Measurements from ENCODE around the gene PPEF1. TPM values are rescaled to one million over a fixed set of nuclear protein-coding genes. Genes with fewer than 3 reads are reported as not detected.

The PPEF1 gene
- total and polyA plus RNA-seq, 9 of the 15 experiments (the other 6 are each of a cell fraction or from before 2014, with no cell fraction given) = not detected

DNA sequence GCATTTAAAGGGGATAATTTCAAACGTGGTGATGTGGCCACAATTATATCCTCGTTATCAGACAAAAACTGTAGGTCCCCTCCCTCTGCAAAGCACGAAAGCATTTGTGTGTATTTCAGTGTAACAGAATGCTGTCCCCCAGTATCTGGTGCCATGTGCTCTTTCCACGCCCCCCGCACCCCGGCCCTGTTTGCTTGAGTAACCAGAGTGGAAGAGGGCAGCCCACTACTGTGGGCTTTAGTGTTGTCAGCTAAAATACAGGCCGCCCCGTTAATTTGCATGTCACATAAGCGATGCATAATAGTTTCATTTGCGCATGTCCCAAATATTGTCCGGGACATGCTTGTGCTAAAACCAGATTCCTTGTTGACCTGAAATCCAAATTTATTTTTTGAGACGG is 166.4 kb downstream of the PPEF1 start:
- no peak for ATAC-seq
- Histone ChIP-seq H3K27ac (ENCODE audit: extremely low read depth, low read depth, low read length) (no peak overlapping the region), H3K4me1 (replicated peaks in 1 of 2; ENCODE audit: control insufficient read depth in 2 of 2, insufficient read depth in 2 of 2, low read length in 2 of 2) (peaks cover 0 to 5% of the 10 kb centered on the region in 2 experiments; a peak in 2 of 5 replicates), H3K9ac (ENCODE audit: insufficient read depth in 1 of 2, low read depth in 2 of 2, low read length in 2 of 2) (no peak overlapping the region), H3K4me3 (no peak overlapping the region), H2AFZ (ENCODE audit: low read depth, low read length) (no peak overlapping the region), H3K27me3 (ENCODE audit: control insufficient read depth in 2 of 2, insufficient read depth in 2 of 2, low read length in 2 of 2) (peaks cover 11 to 43% of the 10 kb centered on the region in 2 experiments), H3K36me3 (ENCODE audit: control insufficient read depth, insufficient read depth, low read length) (no peaks in the 10 kb centered on the region), H3K9me1 (ENCODE audit: control insufficient read depth, insufficient read depth, low read length) (no peaks in the 10 kb centered on the region), H4K20me1 (replicated peaks; ENCODE audit: control insufficient read depth, insufficient read depth, low read length) (0 out of 2 replicates have a peak, but pooled peaks cover 4% of the 10 kb centered on the region), H3K4me2 (ENCODE audit: insufficient read depth, low read length) (no peak overlapping the region), H3K9me3 (replicated peaks; ENCODE audit: control insufficient read depth, insufficient read depth, low read depth, low read length) (no peaks in the 10 kb centered on the region), H3K79me2 (ENCODE audit: control insufficient read depth, insufficient read depth, low read length) (no peaks in the 10 kb centered on the region)
- 15% methylated on average over 4 of the region's 12 CpGs for WGBS (ENCODE audit: insufficient coverage, low coverage, missing lambda C conversion rate)
- FAIRE-seq = no peak
- in situ Hi-C loops (cut with MboI) = no loop called here
- no peak for DNase-seq (ENCODE audit: extremely low read depth in 1 of 4, low spot score in 3 of 4)
- CTCF ChIA-PET (ENCODE audit: low intra/inter-chr PET ratio) = no interaction called here
- intact Hi-C loops (cut with micrococcal nuclease) = no loop called here
- no TSS peak for BruUV-seq (replicated peaks)
- POLR2A ChIA-PET = no interaction called here
- TF ChIP-seq, protein P1, sequence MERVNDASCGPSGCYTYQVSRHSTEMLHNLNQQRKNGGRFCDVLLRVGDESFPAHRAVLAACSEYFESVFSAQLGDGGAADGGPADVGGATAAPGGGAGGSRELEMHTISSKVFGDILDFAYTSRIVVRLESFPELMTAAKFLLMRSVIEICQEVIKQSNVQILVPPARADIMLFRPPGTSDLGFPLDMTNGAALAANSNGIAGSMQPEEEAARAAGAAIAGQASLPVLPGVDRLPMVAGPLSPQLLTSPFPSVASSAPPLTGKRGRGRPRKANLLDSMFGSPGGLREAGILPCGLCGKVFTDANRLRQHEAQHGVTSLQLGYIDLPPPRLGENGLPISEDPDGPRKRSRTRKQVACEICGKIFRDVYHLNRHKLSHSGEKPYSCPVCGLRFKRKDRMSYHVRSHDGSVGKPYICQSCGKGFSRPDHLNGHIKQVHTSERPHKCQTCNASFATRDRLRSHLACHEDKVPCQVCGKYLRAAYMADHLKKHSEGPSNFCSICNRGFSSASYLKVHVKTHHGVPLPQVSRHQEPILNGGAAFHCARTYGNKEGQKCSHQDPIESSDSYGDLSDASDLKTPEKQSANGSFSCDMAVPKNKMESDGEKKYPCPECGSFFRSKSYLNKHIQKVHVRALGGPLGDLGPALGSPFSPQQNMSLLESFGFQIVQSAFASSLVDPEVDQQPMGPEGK (CRISPR knock-in tag; IDR thresholded peaks at IDR 0.05; ENCODE audit: borderline replicate concordance) = no peak
- TF ChIP-seq NCOA1 (IDR thresholded peaks at IDR 0.05; ENCODE audit: low read depth) (no peak), ZNF165 (CRISPR knock-in tag; IDR thresholded peaks at IDR 0.05; ENCODE audit: borderline replicate concordance) (no peak), ARID1B (IDR thresholded peaks at IDR 0.05) (no peak), PHF8 (IDR thresholded peaks at IDR 0.05; ENCODE audit: borderline replicate concordance, low read length) (no peak), RAD21 (CRISPR knock-in tag; conservative IDR thresholded peaks at IDR 0.05 in 1 of 2, IDR thresholded peaks at IDR 0.05 in 1 of 2) (no peak), BDP1 (IDR thresholded peaks at IDR 0.05; ENCODE audit: insufficient read depth, insufficient read length) (no peak), RBM25 (IDR thresholded peaks at IDR 0.05; ENCODE audit: low read depth, low read length, severe bottlenecking) (no peak), TCF7L2 (IDR thresholded peaks at IDR 0.05; ENCODE audit: low read depth, low read length) (no peak), EWSR1 (IDR thresholded peaks at IDR 0.05; ENCODE audit: borderline replicate concordance, low read depth, partially characterized antibody) (no peak), ZFP91 (CRISPR knock-in tag; IDR thresholded peaks at IDR 0.05) (no peak)
- TF ChIP-seq, protein P2, sequence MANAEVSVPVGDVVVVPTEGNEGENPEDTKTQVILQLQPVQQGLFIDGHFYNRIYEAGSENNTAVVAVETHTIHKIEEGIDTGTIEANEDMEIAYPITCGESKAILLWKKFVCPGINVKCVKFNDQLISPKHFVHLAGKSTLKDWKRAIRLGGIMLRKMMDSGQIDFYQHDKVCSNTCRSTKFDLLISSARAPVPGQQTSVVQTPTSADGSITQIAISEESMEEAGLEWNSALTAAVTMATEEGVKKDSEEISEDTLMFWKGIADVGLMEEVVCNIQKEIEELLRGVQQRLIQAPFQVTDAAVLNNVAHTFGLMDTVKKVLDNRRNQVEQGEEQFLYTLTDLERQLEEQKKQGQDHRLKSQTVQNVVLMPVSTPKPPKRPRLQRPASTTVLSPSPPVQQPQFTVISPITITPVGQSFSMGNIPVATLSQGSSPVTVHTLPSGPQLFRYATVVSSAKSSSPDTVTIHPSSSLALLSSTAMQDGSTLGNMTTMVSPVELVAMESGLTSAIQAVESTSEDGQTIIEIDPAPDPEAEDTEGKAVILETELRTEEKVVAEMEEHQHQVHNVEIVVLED (CRISPR knock-in tag; IDR thresholded peaks at IDR 0.05) = no peak
- TF ChIP-seq, protein P3, sequence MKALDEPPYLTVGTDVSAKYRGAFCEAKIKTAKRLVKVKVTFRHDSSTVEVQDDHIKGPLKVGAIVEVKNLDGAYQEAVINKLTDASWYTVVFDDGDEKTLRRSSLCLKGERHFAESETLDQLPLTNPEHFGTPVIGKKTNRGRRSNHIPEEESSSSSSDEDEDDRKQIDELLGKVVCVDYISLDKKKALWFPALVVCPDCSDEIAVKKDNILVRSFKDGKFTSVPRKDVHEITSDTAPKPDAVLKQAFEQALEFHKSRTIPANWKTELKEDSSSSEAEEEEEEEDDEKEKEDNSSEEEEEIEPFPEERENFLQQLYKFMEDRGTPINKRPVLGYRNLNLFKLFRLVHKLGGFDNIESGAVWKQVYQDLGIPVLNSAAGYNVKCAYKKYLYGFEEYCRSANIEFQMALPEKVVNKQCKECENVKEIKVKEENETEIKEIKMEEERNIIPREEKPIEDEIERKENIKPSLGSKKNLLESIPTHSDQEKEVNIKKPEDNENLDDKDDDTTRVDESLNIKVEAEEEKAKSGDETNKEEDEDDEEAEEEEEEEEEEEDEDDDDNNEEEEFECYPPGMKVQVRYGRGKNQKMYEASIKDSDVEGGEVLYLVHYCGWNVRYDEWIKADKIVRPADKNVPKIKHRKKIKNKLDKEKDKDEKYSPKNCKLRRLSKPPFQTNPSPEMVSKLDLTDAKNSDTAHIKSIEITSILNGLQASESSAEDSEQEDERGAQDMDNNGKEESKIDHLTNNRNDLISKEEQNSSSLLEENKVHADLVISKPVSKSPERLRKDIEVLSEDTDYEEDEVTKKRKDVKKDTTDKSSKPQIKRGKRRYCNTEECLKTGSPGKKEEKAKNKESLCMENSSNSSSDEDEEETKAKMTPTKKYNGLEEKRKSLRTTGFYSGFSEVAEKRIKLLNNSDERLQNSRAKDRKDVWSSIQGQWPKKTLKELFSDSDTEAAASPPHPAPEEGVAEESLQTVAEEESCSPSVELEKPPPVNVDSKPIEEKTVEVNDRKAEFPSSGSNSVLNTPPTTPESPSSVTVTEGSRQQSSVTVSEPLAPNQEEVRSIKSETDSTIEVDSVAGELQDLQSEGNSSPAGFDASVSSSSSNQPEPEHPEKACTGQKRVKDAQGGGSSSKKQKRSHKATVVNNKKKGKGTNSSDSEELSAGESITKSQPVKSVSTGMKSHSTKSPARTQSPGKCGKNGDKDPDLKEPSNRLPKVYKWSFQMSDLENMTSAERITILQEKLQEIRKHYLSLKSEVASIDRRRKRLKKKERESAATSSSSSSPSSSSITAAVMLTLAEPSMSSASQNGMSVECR (CRISPR knock-in tag; IDR thresholded peaks at IDR 0.05) = no peak
